NCI-H146 (cell line): ENCODE data around the gene STARD6.
A peak's percentile ranks its signal among the peaks of the same experiment; 100 is the strongest.
"Not testable (repeated sequence)": the region's sequence is repeated elsewhere in the genome, so short reads cannot be mapped to it uniquely, and the experiment has no call there.

Source experiments
- DNase-seq: peaks from one replicate; lab custom pipeline; 2025; lab: John Stamatoyannopoulos, UW

The STARD6 gene

GRCh38 chr18:54357660-54358494, at the start of gene STARD6, which contains the start of gene C18orf54:
Gene STARD6, minus strand, starts transcription at chr18:54357858. Its CDS starts 3,285 bp downstream, at chr18:54354573.
Gene C18orf54, plus strand, starts transcription at chr18:54357906. Its CDS starts 2,667 bp downstream, at chr18:54360573.
- peak; percentile 97 for DNase-seq

GRCh38 chr18:54405290-54405689, 47.6 kb upstream of the STARD6 start:
- no peak for DNase-seq

GRCh38 chr18:54396760-54397159, 39.1 kb upstream of the STARD6 start:
- DNase-seq: no peak

- DNase-seq: no peak
Measured at GRCh38 chr18:54393648-54394294, 36.1 kb upstream of the STARD6 start.

GRCh38 chr18:54392543-54393023, 34.9 kb upstream of the STARD6 start:
- DNase-seq: peak; percentile 62

- no peak for DNase-seq
Measured at GRCh38 chr18:54390838-54391237, 33.2 kb upstream of the STARD6 start.

GRCh38 chr18:54389143-54389505, 31.5 kb upstream of the STARD6 start:
- no peak for DNase-seq

- DNase-seq: no peak
Measured at GRCh38 chr18:54388203-54389142, 30.8 kb upstream of the STARD6 start.

GRCh38 chr18:54387631-54388030, 30.0 kb upstream of the STARD6 start:
- DNase-seq: no peak

GRCh38 chr18:54386800-54387495, 29.3 kb upstream of the STARD6 start:
- DNase-seq: not testable (repeated sequence)

GRCh38 chr18:54386043-54386442, 28.4 kb upstream of the STARD6 start:
- no peak for DNase-seq

GRCh38 chr18:54382733-54383252, 25.1 kb upstream of the STARD6 start:
- DNase-seq: no peak

GRCh38 chr18:54382076-54382475, 24.4 kb upstream of the STARD6 start:
- no peak for DNase-seq

GRCh38 chr18:54381640-54382039, 24.0 kb upstream of the STARD6 start:
- DNase-seq: no peak

GRCh38 chr18:54378057-54378456, 20.4 kb upstream of the STARD6 start:
- no peak for DNase-seq

GRCh38 chr18:54360406-54360805, 2.7 kb upstream of the STARD6 start:
- no peak for DNase-seq

- DNase-seq: no peak
Measured at GRCh38 chr18:54359233-54359632, 1.6 kb upstream of the STARD6 start.

GRCh38 chr18:54358495-54359040, 910 bp upstream of the STARD6 start:
- no peak for DNase-seq

- no peak for DNase-seq
Measured at GRCh38 chr18:54357082-54357659, 487 bp downstream of the STARD6 start.

GRCh38 chr18:54351186-54351585, 6.5 kb downstream of the STARD6 start:
- no peak for DNase-seq

- DNase-seq: no peak
Measured at GRCh38 chr18:54338230-54338629, 19.4 kb downstream of the STARD6 start.
